Lower leg skin (tissue), 4 donors: ENCODE results near the gene GPM6B. TPM values are rescaled to one million over a fixed set of nuclear protein-coding genes. Genes with fewer than 3 reads are reported as not detected.

ENCODE experiments used
- DNase-seq, 2 donors: peaks; one replicate each; pipeline ENCODE4 v3.0.0-alpha.2; 2019; ENCODE audit warnings: low spot score in 2 of 2
- H3K4me3 ChIP-seq: fragments of 200-600 bp; sonication (generic); 2 replicates; pipeline ENCODE4 v1.5.1; 2017; ENCODE audit warnings: mild to moderate bottlenecking, low read depth; ENCODE audit not compliant: poor library complexity, severe bottlenecking
- CTCF ChIP-seq, 3 donors: fragments of 450-650 bp; IDR thresholded peaks; one replicate each; pipeline ENCODE4 v1.5.1; 2016; ENCODE audit warnings: antibody characterized with exemption in 3 of 3, mild to moderate bottlenecking in 3 of 3, moderate library complexity in 2 of 3
- POLR2A ChIP-seq, 2 donors: fragments of 450-650 bp; IDR thresholded peaks; one replicate each; pipeline ENCODE4 v1.6.1; 2016 to 2017; ENCODE audit warnings: antibody characterized with exemption in 2 of 2, mild to moderate bottlenecking in 1 of 2, moderate library complexity in 1 of 2
- WGBS, 2 donors: methylation state at CpG; one replicate each; pipeline ENCODE4 v1.1.5; 2018; 5-methylcytosine and 5-hydroxymethylcytosine counted together
- intact Hi-C: fragments of 100-400 bp; cut with DNase I; formaldehyde crosslinking; loops from one replicate; pipeline ENCODE4 v1.15.0; 2023; ENCODE audit warnings: low total_unique reads
- total RNA-seq, 4 donors: library from RNA; depleted of rRNA; stranded (reverse); fragments of >200 nt; gene quantifications; one replicate each; pipeline ENCODE4 v1.1.0, GENCODE V29; 2016

GPM6B gene
- total RNA-seq, 4 donors from 2014 or later = 4.6 to 22.8 (median 12.3) TPM

GRCh38 chrX:13791145-13791544 lies 25.7 kb downstream of the GPM6B start:
- intact Hi-C loops = no loop called here
- no peak for TF ChIP-seq POLR2A (IDR thresholded peaks at IDR 0.05)
- no peak for TF ChIP-seq CTCF (IDR thresholded peaks at IDR 0.05)
- 67 to 82% methylated on average over 2 of the region's 2 CpGs for WGBS, 2 donors
- no peak overlapping the region for H3K4me3 ChIP-seq
- DNase-seq = no peak

GRCh38 chrX:13790206-13791131 lies 26.4 kb downstream of the GPM6B start:
- DNase-seq = no peak
- intact Hi-C loops = no loop called here
- H3K4me3 ChIP-seq = no peak overlapping the region
- WGBS, 2 donors = 51 to 64% methylated on average over 6 of the region's 6 CpGs
- TF ChIP-seq CTCF (IDR thresholded peaks at IDR 0.05) = no peak
- TF ChIP-seq POLR2A (IDR thresholded peaks at IDR 0.05) = no peak

GRCh38 chrX:13786048-13786447 lies 30.8 kb downstream of the GPM6B start:
- WGBS, 2 donors = 54 to 66% methylated on average over 8 of the region's 8 CpGs
- H3K4me3 ChIP-seq = no peak overlapping the region
- TF ChIP-seq CTCF (IDR thresholded peaks at IDR 0.05) = no peak
- no peak for TF ChIP-seq POLR2A (IDR thresholded peaks at IDR 0.05)
- no peak for DNase-seq
- intact Hi-C loops = no loop called here

GRCh38 chrX:13780868-13781427 lies 35.9 kb downstream of the GPM6B start:
- 73 to 79% methylated on average over 2 to 7 of the region's 7 CpGs for WGBS, 2 donors
- intact Hi-C loops = no loop called here
- H3K4me3 ChIP-seq = no peak overlapping the region
- TF ChIP-seq POLR2A (IDR thresholded peaks at IDR 0.05) = no peak
- TF ChIP-seq CTCF (IDR thresholded peaks at IDR 0.05) = no peak
- no peak for DNase-seq

- intact Hi-C loops = no loop called here
- 39 to 46% methylated on average over 2 of the region's 2 CpGs for WGBS, 2 donors
- H3K4me3 ChIP-seq = no peak overlapping the region
- TF ChIP-seq POLR2A (IDR thresholded peaks at IDR 0.05) = no peak
- TF ChIP-seq CTCF (IDR thresholded peaks at IDR 0.05) = no peak
- no peak for DNase-seq
Observed at GRCh38 chrX:13778916-13779315, 38.0 kb downstream of the GPM6B start.
